ENCODE data around the gene FHOD1. TPM values are rescaled to one million over a fixed set of nuclear protein-coding genes. Genes with fewer than 3 reads are reported as not detected.

FHOD1 gene
- total RNA-seq, 1 experiment from 2014 or later, result 37.2 TPM

GRCh38 chr16:67185651-67186134, 61.6 kb downstream of the FHOD1 start:
- Mint-ChIP-seq H3K4me1 (ENCODE audit: low read depth, unreplicated experiment) (peaks cover 10% of the 10 kb centered on the region), H3K27me3 (ENCODE audit: unreplicated experiment) (peaks cover 12% of the 10 kb centered on the region), H3K27ac (ENCODE audit: unreplicated experiment) (no peak overlapping the region), H3K36me3 (ENCODE audit: insufficient read depth, unreplicated experiment) (no peaks in the 10 kb centered on the region), H3K4me3 (ENCODE audit: low read depth, unreplicated experiment) (no peak overlapping the region), H3K9me3 (ENCODE audit: low read depth, unreplicated experiment) (no peaks in the 10 kb centered on the region)
- no TSS peak for BruUV-seq (replicated peaks)
- CTCF ChIA-PET, result interaction anchor here (0.8 to 2.3 kb wide), 7 partner anchors 12 to 232 kb away, joined by 3 to 23 read pairs (median 4); no protein-coding TSS in a partner anchor
- no peak for DNase-seq
- no peak for TF ChIP-seq CTCF (IDR thresholded peaks at IDR 0.05; ENCODE audit: unreplicated experiment)
- intact Hi-C loops (cut with micrococcal nuclease; ENCODE audit: unreplicated experiment), result loop anchor here (1.0 to 5.0 kb wide), 3 partner anchors 168 to 238 kb away; no protein-coding TSS in a partner anchor

GRCh38 chr16:67184995-67185650, 62.2 kb downstream of the FHOD1 start:
- peaks cover 10% of the 10 kb centered on the region for H3K4me1 Mint-ChIP-seq (ENCODE audit: low read depth, unreplicated experiment)
- intact Hi-C loops (cut with micrococcal nuclease; ENCODE audit: unreplicated experiment), result loop anchor here (1.0 to 5.0 kb wide), 3 partner anchors 168 to 238 kb away; no protein-coding TSS in a partner anchor

GRCh38 chr16:67184453-67184994, 62.8 kb downstream of the FHOD1 start:
- no peak overlapping the region for H3K27ac Mint-ChIP-seq (ENCODE audit: unreplicated experiment)
- CTCF ChIA-PET, result interaction anchor here (0.5 to 2.3 kb wide), 6 partner anchors 11 to 231 kb away, joined by 3 to 23 read pairs (median 6); no protein-coding TSS in a partner anchor
- H3K9me3 Mint-ChIP-seq (ENCODE audit: low read depth, unreplicated experiment), result no peaks in the 10 kb centered on the region
- peaks cover 10% of the 10 kb centered on the region for H3K4me1 Mint-ChIP-seq (ENCODE audit: low read depth, unreplicated experiment)
- H3K4me3 Mint-ChIP-seq (ENCODE audit: low read depth, unreplicated experiment), result no peak overlapping the region
- H3K36me3 Mint-ChIP-seq (ENCODE audit: insufficient read depth, unreplicated experiment), result no peaks in the 10 kb centered on the region
- no peak for TF ChIP-seq CTCF (IDR thresholded peaks at IDR 0.05; ENCODE audit: unreplicated experiment)
- intact Hi-C loops (cut with micrococcal nuclease; ENCODE audit: unreplicated experiment), result no loop called here
- peaks cover 12% of the 10 kb centered on the region for H3K27me3 Mint-ChIP-seq (ENCODE audit: unreplicated experiment)
- no TSS peak for BruUV-seq (replicated peaks)
- no peak for DNase-seq

More at GRCh38 chr16:67184995-67185650, 62.2 kb downstream of the FHOD1 start:
- H3K27ac Mint-ChIP-seq (ENCODE audit: unreplicated experiment), result no peak overlapping the region
- H3K9me3 Mint-ChIP-seq (ENCODE audit: low read depth, unreplicated experiment), result no peaks in the 10 kb centered on the region
- peak; percentile 98 for DNase-seq
- TF ChIP-seq CTCF (IDR thresholded peaks at IDR 0.05; ENCODE audit: unreplicated experiment), result peak; percentile 81
- no TSS peak for BruUV-seq (replicated peaks)
- no peak overlapping the region for H3K4me3 Mint-ChIP-seq (ENCODE audit: low read depth, unreplicated experiment)
- CTCF ChIA-PET, result interaction anchor here (0.8 to 2.3 kb wide), 8 partner anchors 11 to 231 kb away, joined by 3 to 23 read pairs (median 4); no protein-coding TSS in a partner anchor
- peaks cover 12% of the 10 kb centered on the region for H3K27me3 Mint-ChIP-seq (ENCODE audit: unreplicated experiment)
- no peaks in the 10 kb centered on the region for H3K36me3 Mint-ChIP-seq (ENCODE audit: insufficient read depth, unreplicated experiment)

GRCh38 chr16:67183627-67184452, 63.4 kb downstream of the FHOD1 start, which contains the start of gene MATCAP1:
Gene MATCAP1, minus strand, starts transcription at chr16:67183963. Its CDS starts 3,353 bp downstream, at chr16:67180610.
- CTCF ChIA-PET, result interaction anchor here (0.5 to 2.3 kb wide), 4 partner anchors 10 to 213 kb away, joined by 3 to 23 read pairs (median 6); no protein-coding TSS in a partner anchor
- BruUV-seq (replicated peaks), result TSS peak; percentile 71
- DNase-seq, result peak; percentile 97
- H3K9me3 Mint-ChIP-seq (ENCODE audit: low read depth, unreplicated experiment), result no peaks in the 10 kb centered on the region
- H3K4me1 Mint-ChIP-seq (ENCODE audit: low read depth, unreplicated experiment), result peaks cover 14% of the 10 kb centered on the region
- H3K36me3 Mint-ChIP-seq (ENCODE audit: insufficient read depth, unreplicated experiment), result no peaks in the 10 kb centered on the region
- intact Hi-C loops (cut with micrococcal nuclease; ENCODE audit: unreplicated experiment), result no loop called here
- H3K27me3 Mint-ChIP-seq (ENCODE audit: unreplicated experiment), result peaks cover 12% of the 10 kb centered on the region
- H3K27ac Mint-ChIP-seq (ENCODE audit: unreplicated experiment), result no peak within 1 kb of the TSS
- no peak for TF ChIP-seq CTCF (IDR thresholded peaks at IDR 0.05; ENCODE audit: unreplicated experiment)
- H3K4me3 Mint-ChIP-seq (ENCODE audit: low read depth, unreplicated experiment), result no peak within 1 kb of the TSS
